Measurements from ENCODE around the gene SUV39H1. TPM values are rescaled to one million over a fixed set of nuclear protein-coding genes. Genes with fewer than 3 reads are reported as not detected.

SUV39H1 gene
- total RNA-seq, 1 donor from 2014 or later = 2.3 TPM

- ATAC-seq (ENCODE audit: poor library complexity) (no peak), DNase-seq (no peak)
- intact Hi-C loops (cut with DNase I) = no loop called here
These were observed 51.0 kb downstream of the SUV39H1 start for GRCh38 chrX:48747415-48748016.

- ATAC-seq (ENCODE audit: poor library complexity) (no peak), DNase-seq (no peak)
- intact Hi-C loops (cut with DNase I) = no loop called here
These were observed 52.6 kb downstream of the SUV39H1 start for GRCh38 chrX:48749182-48749581.

GRCh38 chrX:48751343-48751742 lies 54.8 kb downstream of the SUV39H1 start:
- DNase-seq (no peak), ATAC-seq (ENCODE audit: poor library complexity) (no peak)
- intact Hi-C loops (cut with DNase I) = no loop called here

DNA sequence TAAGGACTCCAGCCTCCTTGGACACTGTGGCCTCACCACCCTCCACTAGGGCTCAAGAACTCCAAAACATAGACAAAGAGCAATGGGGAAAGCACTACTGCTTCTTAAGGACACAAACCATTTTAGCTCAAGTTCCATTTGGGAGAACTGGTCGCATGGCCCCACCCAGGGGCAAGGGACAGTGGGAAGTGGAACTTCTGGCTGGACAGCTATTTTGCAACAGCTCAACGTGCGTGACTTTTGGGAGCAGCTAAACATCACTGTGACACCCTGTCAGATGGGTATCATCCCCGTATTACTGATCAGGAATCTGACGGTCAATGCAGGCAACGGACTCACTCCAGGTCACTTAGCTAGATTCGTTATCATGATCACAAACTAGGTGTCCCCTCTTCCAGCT lies 56.0 kb downstream of the SUV39H1 start:
- intact Hi-C loops (cut with DNase I) = no loop called here
- DNase-seq (no peak), ATAC-seq (ENCODE audit: poor library complexity) (no peak)

DNA sequence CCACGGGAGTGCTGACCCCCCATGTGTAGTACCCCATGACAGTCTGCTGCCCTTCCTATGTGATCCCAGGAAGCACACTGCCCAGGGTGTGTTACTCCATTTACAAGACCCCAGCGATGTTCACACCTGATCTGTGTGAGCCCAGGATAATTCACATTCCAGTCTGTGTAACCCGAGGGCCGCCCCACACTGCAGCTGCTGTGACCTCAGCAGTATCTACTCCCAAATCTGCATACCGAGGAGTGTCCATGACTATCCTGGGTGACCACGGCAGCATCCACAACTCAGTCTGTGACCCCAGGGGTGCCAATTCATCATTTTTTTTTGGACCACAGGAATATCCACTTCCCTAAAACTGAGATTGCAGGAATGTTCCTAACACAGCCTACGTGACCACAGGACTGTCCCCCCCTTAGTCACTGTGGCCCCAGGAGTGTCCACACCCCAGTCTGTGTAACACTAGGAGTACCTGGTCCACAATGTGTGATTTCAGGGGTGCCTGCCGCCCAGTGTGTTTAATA lies 57.2 kb downstream of the SUV39H1 start:
- ATAC-seq (ENCODE audit: poor library complexity) = no peak
- intact Hi-C loops (cut with DNase I) = no loop called here
- no peak for DNase-seq

DNA sequence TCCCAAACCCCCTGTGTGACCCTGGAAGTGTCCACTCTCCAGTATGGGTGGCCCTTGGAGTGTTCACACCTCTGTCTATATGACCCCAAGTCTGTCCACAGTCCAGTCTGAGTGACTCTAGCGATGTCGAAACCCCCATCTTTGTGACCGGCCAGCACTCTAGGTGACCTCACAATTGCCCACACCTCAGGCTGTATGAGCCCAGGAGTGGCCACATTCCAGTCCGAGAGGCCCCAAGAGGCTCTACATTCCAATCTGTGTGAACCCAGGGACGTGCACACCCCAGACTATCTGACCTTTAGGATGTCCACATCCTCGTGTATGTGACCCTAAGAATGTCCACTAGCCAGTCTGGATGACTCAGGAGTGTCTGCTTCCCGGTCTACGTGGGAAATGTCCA lies 57.7 kb downstream of the SUV39H1 start:
- DNase-seq = no peak
- ATAC-seq (ENCODE audit: poor library complexity) = no peak
- intact Hi-C loops (cut with DNase I) = no loop called here

Other genes starting within 250 kb of the SUV39H1 start
- gene SLC38A5, start 226.5 kb upstream of the SUV39H1 start, total RNA-seq = 1.3 TPM
- gene FTSJ1, start 220.5 kb upstream of the SUV39H1 start, total RNA-seq = 14.3 TPM
- gene PORCN, start 187.7 kb upstream of the SUV39H1 start, total RNA-seq = 12.0 TPM
- gene EBP, start 174.9 kb upstream of the SUV39H1 start, total RNA-seq = 47.2 TPM
- 13.9 TPM for gene TBC1D25, start 157.0 kb upstream of the SUV39H1 start, total RNA-seq
- gene RBM3, start 122.2 kb upstream of the SUV39H1 start, total RNA-seq = 103 TPM
- gene WDR13, start 99.2 kb upstream of the SUV39H1 start, total RNA-seq = 173 TPM
- gene WAS, start 12.9 kb upstream of the SUV39H1 start, total RNA-seq = 4.0 TPM
- not detected for gene GLOD5, start 65.0 kb downstream of the SUV39H1 start, total RNA-seq
- gene GATA1, start 89.9 kb downstream of the SUV39H1 start, total RNA-seq = 0.13 TPM
- 35.3 TPM for gene HDAC6, start 105.3 kb downstream of the SUV39H1 start, total RNA-seq
- gene ERAS, start 129.8 kb downstream of the SUV39H1 start, total RNA-seq = not detected
- gene PCSK1N, start 138.9 kb downstream of the SUV39H1 start, total RNA-seq = 0.30 TPM
- gene TIMM17B, start 201.0 kb downstream of the SUV39H1 start, total RNA-seq = 79.7 TPM
- gene PQBP1, start 201.2 kb downstream of the SUV39H1 start, total RNA-seq = 56.2 TPM
- gene SLC35A2, start 214.9 kb downstream of the SUV39H1 start, total RNA-seq = 12.9 TPM
- 3.0 TPM for gene PIM2, start 222.3 kb downstream of the SUV39H1 start, total RNA-seq

Measured in Right ventricle myocardium superior (tissue), 1 donor.